Neuronal stem cell (in vitro differentiated cells): ENCODE data around the gene IRF7.

Experiments used
- DNase-seq: peaks from one replicate; pipeline ENCODE4 v3.0.0-alpha.2; 2013; ENCODE audit warnings: low spot score
- H2AFZ ChIP-seq: one replicate; pipeline ENCODE4 v1.6.1; 2013; ENCODE audit warnings: mild to moderate bottlenecking, low read length, inconsistent platforms
- H2AK5ac ChIP-seq: 2 replicates; pipeline ENCODE4 v1.6.1; 2013; ENCODE audit warnings: low read depth, mild to moderate bottlenecking, inconsistent platforms, low read length, moderate library complexity, mixed read lengths
- H2BK120ac ChIP-seq: 2 replicates; pipeline ENCODE4 v1.6.1; 2013; ENCODE audit warnings: low read depth, mild to moderate bottlenecking, inconsistent platforms, low read length, moderate library complexity, mixed read lengths
- H2BK12ac ChIP-seq: one replicate; pipeline ENCODE4 v1.6.1; 2013; ENCODE audit warnings: low read length, inconsistent platforms
- H2BK15ac ChIP-seq: 2 replicates; pipeline ENCODE4 v1.6.1; 2013; ENCODE audit warnings: mild to moderate bottlenecking, low read length, inconsistent platforms, mixed read lengths
- H2BK5ac ChIP-seq: one replicate; pipeline ENCODE4 v1.6.1; 2013; ENCODE audit warnings: inconsistent platforms, mild to moderate bottlenecking, low read length, moderate library complexity
- H3K14ac ChIP-seq: one replicate; pipeline ENCODE4 v1.6.1; 2013; ENCODE audit warnings: low read length, inconsistent platforms
- H3K18ac ChIP-seq: 2 replicates; pipeline ENCODE4 v1.6.1; 2013; ENCODE audit warnings: low read length, inconsistent platforms
- H3K23ac ChIP-seq: 2 replicates; pipeline ENCODE4 v1.6.1; 2013; ENCODE audit warnings: low read depth, mild to moderate bottlenecking, mixed read lengths, low read length, inconsistent platforms; ENCODE audit not compliant: poor library complexity
- H3K27ac ChIP-seq: replicated peaks from 3 replicates; pipeline ENCODE4 v1.5.1; 2013; ENCODE audit warnings: low read length, inconsistent platforms
- H3K27me3 ChIP-seq, 3 experiments: 2 replicates each; pipeline ENCODE4 v1.6.1; 2013; ENCODE audit warnings: low read length in 3 of 3, mild to moderate bottlenecking in 2 of 3, inconsistent platforms in 1 of 3, low read depth in 1 of 3, mixed read lengths in 1 of 3, moderate library complexity in 1 of 3; ENCODE audit not compliant: control insufficient read depth in 3 of 3, insufficient read depth in 3 of 3
- H3K36me3 ChIP-seq, 2 donors: replicated peaks in 1 of 2; 2 replicates each; pipeline ENCODE4 v1.6.1; 2013; ENCODE audit warnings: low read length in 2 of 2; ENCODE audit not compliant: control insufficient read depth in 2 of 2, insufficient read depth in 2 of 2
- H3K4ac ChIP-seq: 2 replicates; pipeline ENCODE4 v1.6.1; 2013; ENCODE audit warnings: inconsistent platforms, mild to moderate bottlenecking, low read length, moderate library complexity
- H3K4me1 ChIP-seq, 2 donors: 1 replicate in 1 of 2; 2 replicates in 1 of 2; pipeline ENCODE4 v1.6.1; 2013; ENCODE audit warnings: low read length in 2 of 2, low read depth in 1 of 2; ENCODE audit not compliant: control insufficient read depth in 2 of 2, insufficient read depth in 1 of 2
- H3K4me2 ChIP-seq: one replicate; pipeline ENCODE4 v1.6.1; 2013; ENCODE audit warnings: mild to moderate bottlenecking, low read length, inconsistent platforms; ENCODE audit not compliant: insufficient read depth, poor library complexity, severe bottlenecking
- H3K4me3 ChIP-seq, 2 donors: 2 replicates each; pipeline ENCODE4 v1.5.1; 2013; ENCODE audit warnings: low read length in 2 of 2, mild to moderate bottlenecking in 2 of 2, inconsistent platforms in 1 of 2, moderate library complexity in 1 of 2
- H3K79me1 ChIP-seq: one replicate; pipeline ENCODE4 v1.6.1; 2013; ENCODE audit warnings: low read depth, mild to moderate bottlenecking, inconsistent platforms, low read length, moderate library complexity
- H3K9ac ChIP-seq: one replicate; pipeline ENCODE4 v1.6.1; 2013; ENCODE audit warnings: mild to moderate bottlenecking, low read depth, low read length, inconsistent platforms; ENCODE audit not compliant: poor library complexity
- H3K9me3 ChIP-seq, 2 donors: replicated peaks in 1 of 2; 2 replicates each; pipeline versions ENCODE3 to v1.6.1; 2013; ENCODE audit warnings: low read length in 2 of 2, mild to moderate bottlenecking in 2 of 2, inconsistent platforms in 1 of 2, low read depth in 1 of 2, mixed read lengths in 1 of 2, moderate library complexity in 1 of 2; ENCODE audit not compliant: control insufficient read depth in 2 of 2, insufficient read depth in 1 of 2
- H4K8ac ChIP-seq: one replicate; pipeline ENCODE4 v1.6.1; 2013; ENCODE audit warnings: low read depth, mild to moderate bottlenecking, inconsistent platforms, low read length, moderate library complexity
- H4K91ac ChIP-seq: one replicate; pipeline ENCODE4 v1.6.1; 2013; ENCODE audit warnings: low read length, low read depth, mild to moderate bottlenecking, inconsistent platforms; ENCODE audit not compliant: poor library complexity
- WGBS, 2 donors: extraction: QIAGEN DNeasy Blood & Tissue Kit; methylation state at CpG; one replicate each; pipeline ENCODE4 v1.1.7; 2013; ENCODE audit warnings: missing lambda C conversion rate in 2 of 2, mixed read lengths in 1 of 2; ENCODE audit not compliant: insufficient read length in 2 of 2, insufficient replicate concordance in 1 of 2; ENCODE audit errors: extremely low coverage in 2 of 2; 5-methylcytosine and 5-hydroxymethylcytosine counted together

IRF7 gene

DNA sequence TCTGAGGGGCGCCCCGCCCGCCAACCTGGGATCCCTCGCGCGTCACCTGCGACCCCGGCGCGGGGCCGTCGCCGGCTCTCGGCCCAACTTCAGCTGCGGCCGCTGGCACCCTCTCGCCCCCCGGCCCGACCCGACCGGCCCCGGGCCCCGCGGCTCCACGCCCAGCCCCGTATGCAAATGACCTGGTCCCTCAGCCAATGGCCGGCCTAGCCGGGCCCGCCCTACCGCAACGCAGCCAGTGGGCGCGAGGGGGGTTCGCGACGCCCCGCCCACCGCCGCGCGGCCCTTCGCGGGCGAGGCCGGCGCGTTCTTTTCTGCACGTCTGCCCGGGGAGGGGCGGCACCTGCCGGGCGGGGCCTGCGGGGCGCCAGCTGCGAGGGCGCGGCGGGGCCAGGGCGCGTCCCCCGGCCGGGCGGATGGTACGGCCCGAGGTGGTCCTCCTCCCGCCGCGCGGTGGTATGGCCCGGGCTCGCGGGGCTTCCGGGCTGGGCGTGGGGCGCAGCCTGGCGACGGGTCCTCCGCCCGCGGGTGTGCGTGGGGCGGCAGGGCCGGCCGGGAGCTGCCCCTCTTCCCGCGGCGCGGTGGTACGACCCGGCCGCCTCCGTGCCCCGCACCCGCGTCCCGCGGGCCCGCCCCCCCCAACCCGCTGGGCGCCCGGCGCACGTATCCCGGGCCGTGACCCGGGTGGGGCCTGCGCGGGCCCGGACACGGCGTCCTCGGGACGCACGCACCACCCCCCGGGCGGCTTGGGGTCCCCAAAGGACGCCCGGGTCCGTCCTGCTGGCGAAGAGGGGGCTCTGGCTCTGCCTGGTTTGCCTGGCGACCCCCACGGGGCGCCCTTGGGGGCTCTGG is 47.2 kb downstream of the IRF7 start:
- peak overlapping the region; percentile 90 for H2BK15ac ChIP-seq
- H2BK120ac ChIP-seq = no peak overlapping the region
- peak overlapping the region; percentile 87 for H2BK5ac ChIP-seq
- no CpG with 5 or more reads among the region's 123 CpGs for WGBS, 2 donors
- no peaks in the 10 kb centered on the region for H3K9me3 ChIP-seq
- H3K9ac ChIP-seq = peak overlapping the region; percentile 88
- peak overlapping the region; percentile 22 for H3K27ac ChIP-seq
- H4K8ac ChIP-seq = no peak overlapping the region
- peak; percentile 97 for DNase-seq
- H2BK12ac ChIP-seq = no peak overlapping the region
- peak overlapping the region; percentile 63 to 91 for H3K4me3 ChIP-seq
- H3K36me3 ChIP-seq = peaks cover 4 to 5% of the 10 kb centered on the region in 2 donors
- H2AFZ ChIP-seq = peak overlapping the region; percentile 97
- H3K23ac ChIP-seq = peak overlapping the region; percentile 65
- peaks cover 25 to 27% of the 10 kb centered on the region in 2 donors for H3K4me1 ChIP-seq
- H2AK5ac ChIP-seq = peak overlapping the region; percentile 100
- H3K27me3 ChIP-seq = peaks cover 0 to 13% (median 0%) of the 10 kb centered on the region in 3 experiments
- peak overlapping the region; percentile 94 for H3K18ac ChIP-seq
- H3K4me2 ChIP-seq = peak overlapping the region; percentile 94
- H3K79me1 ChIP-seq = peaks cover 5% of the 10 kb centered on the region
- no peak overlapping the region for H4K91ac ChIP-seq
- no peak overlapping the region for H3K4ac ChIP-seq
- peak overlapping the region; percentile 63 for H3K14ac ChIP-seq

DNA sequence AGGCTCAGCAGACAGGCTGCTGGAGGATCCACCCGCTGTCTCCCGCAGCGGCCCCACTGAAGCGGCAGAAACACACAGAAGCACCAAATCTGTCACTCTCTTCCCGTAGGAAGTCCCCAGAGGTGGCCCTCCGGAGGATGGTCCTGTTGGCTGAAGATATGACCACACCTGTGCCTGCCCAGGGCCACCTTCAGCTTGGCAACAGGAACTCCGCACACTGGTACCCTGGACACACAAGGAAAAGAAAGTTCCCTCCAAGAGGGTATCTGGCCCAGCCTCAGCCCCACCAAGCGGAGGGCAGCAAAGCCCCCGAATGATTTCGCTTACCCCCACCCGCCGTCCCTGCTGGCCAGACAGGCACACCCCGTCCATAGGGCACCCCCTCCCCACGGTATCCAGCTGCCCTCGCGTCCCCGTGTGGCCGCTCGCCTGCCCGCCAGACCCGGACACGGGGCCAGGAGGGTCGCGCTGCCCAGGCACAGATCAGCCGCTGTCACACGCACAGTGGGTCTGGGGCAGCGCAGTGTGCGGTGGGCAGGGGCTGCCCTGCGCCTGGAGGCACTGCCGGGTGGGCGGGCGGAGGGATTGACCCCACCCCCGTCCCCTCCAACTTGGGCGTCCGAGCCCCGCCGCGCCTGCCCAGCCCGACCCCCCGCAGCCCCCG is 48.0 kb downstream of the IRF7 start:
- peak overlapping the region; percentile 76 for H3K4ac ChIP-seq
- peaks cover 4 to 5% of the 10 kb centered on the region in 2 donors for H3K36me3 ChIP-seq
- H3K27ac ChIP-seq = no peak overlapping the region
- H3K79me1 ChIP-seq = peaks cover 7% of the 10 kb centered on the region
- H2BK15ac ChIP-seq = peak overlapping the region; percentile 30
- H2AK5ac ChIP-seq = peak overlapping the region; percentile 98
- no peak overlapping the region for H4K8ac ChIP-seq
- peak overlapping the region; percentile 95 for H3K9ac ChIP-seq
- H2BK120ac ChIP-seq = no peak overlapping the region
- H3K23ac ChIP-seq = peak overlapping the region; percentile 99
- peaks cover 0 to 5% (median 0%) of the 10 kb centered on the region in 3 experiments for H3K27me3 ChIP-seq
- H2BK12ac ChIP-seq = no peak overlapping the region
- WGBS, 2 donors = no CpG with 5 or more reads among the region's 41 CpGs
- H3K18ac ChIP-seq = peak overlapping the region; percentile 92
- DNase-seq = no peak
- no peak overlapping the region for H4K91ac ChIP-seq
- peak overlapping the region; percentile 91 for H3K4me2 ChIP-seq
- H2BK5ac ChIP-seq = peak overlapping the region; percentile 33
- H2AFZ ChIP-seq = peak overlapping the region; percentile 97
- peaks cover 25 to 27% of the 10 kb centered on the region in 2 donors for H3K4me1 ChIP-seq
- peak overlapping the region; percentile 84 for H3K14ac ChIP-seq
- H3K9me3 ChIP-seq = no peaks in the 10 kb centered on the region
- H3K4me3 ChIP-seq = peak overlapping the region; percentile 63 to 91

DNA sequence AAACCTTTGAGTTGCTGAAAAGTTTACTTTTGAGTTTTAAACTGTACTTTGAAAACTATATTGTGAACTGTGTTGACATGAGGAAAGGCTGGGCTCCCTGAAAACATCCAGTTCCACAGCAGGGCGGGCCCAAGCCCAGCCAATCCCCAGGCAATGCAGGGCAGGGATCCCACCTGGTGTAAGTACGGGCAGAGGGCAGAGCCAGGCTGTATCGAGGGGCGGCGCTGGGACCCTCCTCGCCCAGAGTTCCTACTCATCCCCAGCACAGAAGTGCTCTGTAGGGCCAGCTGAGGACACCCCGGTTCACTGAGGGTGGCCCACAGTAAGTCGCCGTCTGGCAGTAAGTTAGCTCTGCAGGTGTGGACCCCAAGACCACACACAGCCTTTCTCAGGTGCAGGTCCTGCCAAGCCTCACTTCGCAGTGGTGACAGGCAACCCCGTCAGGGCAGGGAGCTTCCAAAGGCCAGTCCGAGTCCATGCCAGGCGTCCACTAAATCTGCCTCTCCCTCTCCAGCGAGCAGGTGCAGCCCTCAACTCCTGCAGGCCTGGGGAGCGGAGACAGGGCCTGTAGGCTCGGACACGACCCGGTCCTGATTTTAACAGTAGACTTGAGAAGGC is 48.6 kb downstream of the IRF7 start:
- no peak for DNase-seq

More for the DNA sequence above, 48.6 kb downstream of the IRF7 start:
- Histone ChIP-seq H2BK120ac (peak overlapping the region; percentile 91), H3K4ac (no peak overlapping the region), H3K9me3 (no peaks in the 10 kb centered on the region), H2BK5ac (peak overlapping the region; percentile 33), H4K91ac (no peak overlapping the region), H2AK5ac (peak overlapping the region; percentile 98), H3K27me3 (peaks cover 0 to 4% (median 0%) of the 10 kb centered on the region in 3 experiments), H4K8ac (no peak overlapping the region), H2AFZ (no peak overlapping the region), H3K4me1 (peaks cover 25 to 27% of the 10 kb centered on the region in 2 donors), H3K23ac (no peak overlapping the region), H3K9ac (no peak overlapping the region), H3K14ac (no peak overlapping the region), H3K4me3 (peak overlapping the region; percentile 63 to 91), H2BK12ac (no peak overlapping the region), H3K4me2 (peak overlapping the region; percentile 91), H2BK15ac (peak overlapping the region; percentile 30), H3K36me3 (peaks cover 4 to 5% of the 10 kb centered on the region in 2 donors), H3K79me1 (peaks cover 10% of the 10 kb centered on the region), H3K27ac (no peak overlapping the region), H3K18ac (no peak overlapping the region)
- no CpG with 5 or more reads among the region's 18 CpGs for WGBS, 2 donors
